ENCODE measurements around the gene RAPGEF5. TPM values are rescaled to one million over a fixed set of nuclear protein-coding genes. Genes with fewer than 3 reads are reported as not detected.

RAPGEF5 gene
- total and polyA plus RNA-seq, 4 donors, result 7.1 to 54.8 (median 13.0) TPM

DNA sequence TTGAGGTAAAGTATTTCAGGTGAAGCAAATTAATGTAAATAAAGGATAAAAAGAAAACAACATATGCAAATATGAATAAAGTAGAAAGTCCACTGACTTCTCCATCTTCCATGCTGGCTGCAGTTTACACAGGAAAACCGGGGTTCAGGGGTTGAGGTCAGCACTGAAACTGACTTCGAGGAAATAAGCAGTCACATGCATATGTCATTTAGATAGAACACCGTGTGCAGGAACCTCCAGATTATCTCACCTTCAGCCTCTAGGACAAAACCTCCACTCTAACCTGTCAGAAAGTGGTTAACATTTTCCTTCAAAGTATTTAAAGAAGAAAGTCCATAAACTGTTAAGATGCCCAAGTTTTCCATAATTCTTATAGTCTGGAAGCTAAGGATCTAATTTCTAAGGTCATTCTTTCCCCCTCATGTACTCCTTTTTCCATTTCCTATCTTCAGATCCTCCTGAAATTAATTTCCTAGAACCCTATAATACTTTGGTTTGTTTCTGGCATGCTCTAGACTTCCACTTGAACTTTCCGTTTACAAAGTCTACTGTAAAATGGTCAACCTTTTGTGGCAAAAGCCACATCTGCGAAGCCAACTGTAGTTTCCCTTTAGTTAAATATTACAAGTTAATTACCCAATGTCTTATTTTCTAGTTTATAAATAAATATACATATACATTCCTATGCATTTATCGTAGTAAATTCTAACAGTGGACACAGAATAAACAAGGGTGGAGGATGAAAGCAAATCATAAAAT, 173.3 kb downstream of the RAPGEF5 start (continued):
- no peak for TF ChIP-seq ATF3 (IDR thresholded peaks at IDR 0.05)
- no peak for TF ChIP-seq JUND (IDR thresholded peaks at IDR 0.05)
- no peak for TF ChIP-seq ZBTB33 (IDR thresholded peaks at IDR 0.05)
- TF ChIP-seq, protein P1, sequence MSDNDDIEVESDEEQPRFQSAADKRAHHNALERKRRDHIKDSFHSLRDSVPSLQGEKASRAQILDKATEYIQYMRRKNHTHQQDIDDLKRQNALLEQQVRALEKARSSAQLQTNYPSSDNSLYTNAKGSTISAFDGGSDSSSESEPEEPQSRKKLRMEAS (IDR thresholded peaks at IDR 0.05), result no peak

- no peak overlapping the region for H3K4me3 ChIP-seq (ENCODE audit: low read depth in 1 of 3, low read length in 3 of 3)
- H3K27me3 ChIP-seq (ENCODE audit: control insufficient read depth in 4 of 4, insufficient read depth in 4 of 4, low read length in 3 of 4), result no peaks in the 10 kb centered on the region
- peaks cover 0 to 2% (median 0%) of the 10 kb centered on the region in 4 donors for H3K9me3 ChIP-seq (ENCODE audit: control insufficient read depth in 4 of 4, low read length in 3 of 4)
- H3K27ac ChIP-seq (ENCODE audit: low read depth in 1 of 2, low read length in 2 of 2), result no peak overlapping the region
- DNase-seq (ENCODE audit: low spot score), result no peak
- H3K4me1 ChIP-seq (ENCODE audit: control insufficient read depth in 4 of 4, insufficient read depth in 4 of 4, low read length in 3 of 4), result no peaks in the 10 kb centered on the region
- TF ChIP-seq FOXA1 (IDR thresholded peaks at IDR 0.05) (no peak), RXRA (IDR thresholded peaks at IDR 0.05) (no peak), ATF3 (IDR thresholded peaks at IDR 0.05) (no peak), RAD21 (IDR thresholded peaks at IDR 0.05) (no peak), ZBTB33 (IDR thresholded peaks at IDR 0.05) (no peak), EGR1 (IDR thresholded peaks at IDR 0.05; ENCODE audit: low read depth in 2 of 2) (no peak), JUND (IDR thresholded peaks at IDR 0.05) (no peak), FOXA2 (IDR thresholded peaks at IDR 0.05) (no peak), NR2F2 (IDR thresholded peaks at IDR 0.05) (no peak), HNF4G (IDR thresholded peaks at IDR 0.05) (no peak), YY1 (IDR thresholded peaks at IDR 0.05) (no peak), TAF1 (conservative IDR thresholded peaks at IDR 0.05) (no peak), HNF4A (conservative IDR thresholded peaks at IDR 0.05) (no peak), GABPA (IDR thresholded peaks at IDR 0.05 in 1 of 2, conservative IDR thresholded peaks at IDR 0.05 in 1 of 2) (no peak), SP1 (IDR thresholded peaks at IDR 0.05) (no peak)
- TF ChIP-seq, protein P2, sequence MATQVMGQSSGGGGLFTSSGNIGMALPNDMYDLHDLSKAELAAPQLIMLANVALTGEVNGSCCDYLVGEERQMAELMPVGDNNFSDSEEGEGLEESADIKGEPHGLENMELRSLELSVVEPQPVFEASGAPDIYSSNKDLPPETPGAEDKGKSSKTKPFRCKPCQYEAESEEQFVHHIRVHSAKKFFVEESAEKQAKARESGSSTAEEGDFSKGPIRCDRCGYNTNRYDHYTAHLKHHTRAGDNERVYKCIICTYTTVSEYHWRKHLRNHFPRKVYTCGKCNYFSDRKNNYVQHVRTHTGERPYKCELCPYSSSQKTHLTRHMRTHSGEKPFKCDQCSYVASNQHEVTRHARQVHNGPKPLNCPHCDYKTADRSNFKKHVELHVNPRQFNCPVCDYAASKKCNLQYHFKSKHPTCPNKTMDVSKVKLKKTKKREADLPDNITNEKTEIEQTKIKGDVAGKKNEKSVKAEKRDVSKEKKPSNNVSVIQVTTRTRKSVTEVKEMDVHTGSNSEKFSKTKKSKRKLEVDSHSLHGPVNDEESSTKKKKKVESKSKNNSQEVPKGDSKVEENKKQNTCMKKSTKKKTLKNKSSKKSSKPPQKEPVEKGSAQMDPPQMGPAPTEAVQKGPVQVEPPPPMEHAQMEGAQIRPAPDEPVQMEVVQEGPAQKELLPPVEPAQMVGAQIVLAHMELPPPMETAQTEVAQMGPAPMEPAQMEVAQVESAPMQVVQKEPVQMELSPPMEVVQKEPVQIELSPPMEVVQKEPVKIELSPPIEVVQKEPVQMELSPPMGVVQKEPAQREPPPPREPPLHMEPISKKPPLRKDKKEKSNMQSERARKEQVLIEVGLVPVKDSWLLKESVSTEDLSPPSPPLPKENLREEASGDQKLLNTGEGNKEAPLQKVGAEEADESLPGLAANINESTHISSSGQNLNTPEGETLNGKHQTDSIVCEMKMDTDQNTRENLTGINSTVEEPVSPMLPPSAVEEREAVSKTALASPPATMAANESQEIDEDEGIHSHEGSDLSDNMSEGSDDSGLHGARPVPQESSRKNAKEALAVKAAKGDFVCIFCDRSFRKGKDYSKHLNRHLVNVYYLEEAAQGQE (IDR thresholded peaks at IDR 0.05), result no peak
- TF ChIP-seq, protein P1 (IDR thresholded peaks at IDR 0.05), result no peak
- TF ChIP-seq, protein P3, sequence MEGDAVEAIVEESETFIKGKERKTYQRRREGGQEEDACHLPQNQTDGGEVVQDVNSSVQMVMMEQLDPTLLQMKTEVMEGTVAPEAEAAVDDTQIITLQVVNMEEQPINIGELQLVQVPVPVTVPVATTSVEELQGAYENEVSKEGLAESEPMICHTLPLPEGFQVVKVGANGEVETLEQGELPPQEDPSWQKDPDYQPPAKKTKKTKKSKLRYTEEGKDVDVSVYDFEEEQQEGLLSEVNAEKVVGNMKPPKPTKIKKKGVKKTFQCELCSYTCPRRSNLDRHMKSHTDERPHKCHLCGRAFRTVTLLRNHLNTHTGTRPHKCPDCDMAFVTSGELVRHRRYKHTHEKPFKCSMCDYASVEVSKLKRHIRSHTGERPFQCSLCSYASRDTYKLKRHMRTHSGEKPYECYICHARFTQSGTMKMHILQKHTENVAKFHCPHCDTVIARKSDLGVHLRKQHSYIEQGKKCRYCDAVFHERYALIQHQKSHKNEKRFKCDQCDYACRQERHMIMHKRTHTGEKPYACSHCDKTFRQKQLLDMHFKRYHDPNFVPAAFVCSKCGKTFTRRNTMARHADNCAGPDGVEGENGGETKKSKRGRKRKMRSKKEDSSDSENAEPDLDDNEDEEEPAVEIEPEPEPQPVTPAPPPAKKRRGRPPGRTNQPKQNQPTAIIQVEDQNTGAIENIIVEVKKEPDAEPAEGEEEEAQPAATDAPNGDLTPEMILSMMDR (IDR thresholded peaks at IDR 0.05; ENCODE audit: low read depth, low read length, missing input control), result no peak
- no peak overlapping the region for H3K9ac ChIP-seq (ENCODE audit: low read depth in 1 of 2, low read length in 2 of 2)
- 90% methylated on average over 4 of the region's 4 CpGs for WGBS
- peaks cover 0 to 5% (median 1%) of the 10 kb centered on the region in 4 donors for H3K36me3 ChIP-seq (ENCODE audit: control insufficient read depth in 4 of 4, insufficient read depth in 3 of 4, low read depth in 1 of 4, low read length in 3 of 4)
Observed at GRCh38 chr7:22182149-22182548, 174.8 kb downstream of the RAPGEF5 start.
